HG03159 (cell line): ENCODE data around the gene STX19.
"Not testable (repeated sequence)": the region's sequence is repeated elsewhere in the genome, so short reads cannot be mapped to it uniquely, and the experiment has no call there.

Experiments
- ATAC-seq: cut with Tn5 transposase; IDR thresholded peaks from one replicate; pipeline ENCODE4 v1.9.1; 2021; ENCODE audit warnings: mild to moderate bottlenecking, moderate library complexity; ENCODE audit not compliant: unreplicated experiment

The STX19 gene

GRCh38 chr3:93979850-93980676, 48.3 kb downstream of the STX19 start, which contains the start of gene ARL13B:
TSS of gene ARL13B (plus strand) at chr3:93980155. CDS start at chr3:93980424, 269 bp downstream.
- peak; percentile 100 for ATAC-seq

DNA sequence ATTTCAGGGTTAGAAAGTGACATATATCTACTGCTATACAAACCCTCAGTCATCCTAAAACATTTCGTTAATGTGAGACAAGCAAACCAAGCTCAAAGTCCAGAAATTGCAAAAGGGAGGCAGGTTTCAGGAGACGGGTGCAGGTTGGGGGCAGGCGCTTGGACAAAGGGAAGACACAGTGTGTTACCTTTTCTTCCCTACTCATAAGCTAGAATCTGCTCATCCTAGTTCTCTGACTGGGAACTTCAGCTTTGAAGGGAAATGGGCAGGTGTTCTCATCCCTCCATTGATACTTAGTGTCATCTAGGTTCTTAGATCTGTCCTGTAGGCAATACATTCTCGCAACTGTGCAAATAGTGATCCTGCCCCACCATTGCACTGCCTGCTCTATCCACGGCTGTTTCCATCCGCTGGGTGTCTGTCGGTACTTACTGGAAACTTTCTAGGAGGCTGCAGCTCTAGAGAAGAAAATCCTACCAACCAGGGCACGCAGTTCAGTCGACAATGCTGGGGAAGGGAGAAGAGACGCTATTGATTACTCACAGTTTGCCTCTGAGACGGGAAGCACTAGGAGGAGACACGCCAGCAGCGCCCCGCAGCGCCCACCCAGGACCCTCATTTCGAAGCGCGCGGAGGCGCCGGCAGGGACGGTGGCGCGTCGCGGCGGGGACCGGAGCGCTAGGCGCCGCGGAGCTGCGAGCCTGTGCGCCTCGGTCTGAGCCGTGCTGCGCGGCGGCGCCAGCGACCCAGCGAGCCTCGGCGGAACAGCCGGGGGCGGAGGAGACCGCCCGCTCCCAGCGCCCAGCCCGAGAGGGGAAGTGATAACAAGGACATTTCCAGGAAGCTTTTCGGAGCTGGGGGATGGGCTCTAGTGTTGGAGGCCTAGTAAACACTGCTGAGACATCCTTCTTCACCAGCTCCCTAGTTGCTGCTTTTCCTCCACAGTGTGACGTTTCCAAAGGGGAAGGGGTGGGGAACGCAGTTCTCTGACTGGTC, 55.0 kb downstream of the STX19 start, which contains the start of gene PROS1:
TSS of gene PROS1 (minus strand) at position 766 of the 996 bp plus-strand sequence. CDS start at position 619, 147 bp downstream.
- peak; percentile 81 for ATAC-seq

DNA sequence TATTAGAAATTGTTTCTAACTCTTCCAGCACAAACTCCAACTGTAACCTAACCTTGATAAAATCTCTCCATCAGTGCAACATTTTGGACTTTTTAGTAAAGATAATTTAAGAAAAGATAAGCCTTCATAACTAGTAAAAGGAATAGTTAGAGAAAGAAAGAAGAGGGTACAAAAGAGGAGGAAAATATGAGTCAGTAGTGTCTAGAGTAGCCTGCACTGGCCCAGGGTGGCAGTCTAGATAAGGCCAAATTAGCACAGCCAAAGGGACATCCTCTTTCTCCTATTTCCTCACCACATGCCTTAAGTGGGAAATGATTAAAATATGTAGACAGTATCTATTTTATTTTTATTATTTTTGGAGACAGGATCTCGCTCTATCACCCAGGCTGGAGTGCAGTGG, 58.4 kb downstream of the STX19 start:
- no peak for ATAC-seq

GRCh38 chr3:93969443-93969842, 59.0 kb downstream of the STX19 start:
- ATAC-seq: no peak

DNA sequence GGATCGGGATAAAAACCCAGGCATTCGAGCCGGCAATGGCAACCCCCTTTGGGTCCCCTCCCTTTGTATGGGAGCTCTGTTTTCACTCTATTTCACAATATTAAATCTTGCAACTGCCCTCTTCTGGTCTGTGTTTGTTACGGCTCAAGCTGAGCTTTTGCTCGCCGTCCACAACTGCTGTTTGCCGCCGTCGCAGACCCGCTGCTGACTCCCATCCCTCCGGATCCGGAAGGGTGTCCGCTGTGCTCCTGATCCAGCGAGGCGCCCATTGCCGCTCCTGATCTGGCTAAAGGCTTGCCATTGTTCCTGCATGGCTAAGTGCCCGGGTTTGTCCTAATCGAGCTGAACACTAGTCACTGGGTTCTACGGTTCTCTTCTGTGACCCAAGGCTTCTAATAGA, 63.3 kb downstream of the STX19 start:
- ATAC-seq: not testable (repeated sequence)
